Activated naive CD8-positive, alpha-beta T cell treated with anti-CD3 and anti-CD28 coated beads, Interleukin-2, amount 10 ng/mL, durations not matched to agents 7 days and 5 days (primary cell): Measurements from ENCODE around the gene AIG1. TPM values are rescaled to one million over a fixed set of nuclear protein-coding genes. Genes with fewer than 3 reads are reported as not detected.

ENCODE experiments used
- ATAC-seq: fragments of 150-1000 bp; cut with Tn5 transposase; one replicate; pipeline ENCODE4 v1.10.0; 2021; ENCODE audit warnings: low read depth, moderate library complexity
- POLR2A ChIA-PET: fragments of 350-600 bp; sonication (Branson Sonifier 250); formaldehyde crosslinking; loops from one replicate; lab custom pipeline; 2021; ENCODE audit warnings: antibody characterized with exemption; lab: Charles Lee
- DNase-seq: peaks from one replicate; pipeline ENCODE4 v3.0.0; 2021
- H3K27ac Mint-ChIP-seq: one replicate; pipeline ENCODE4 v1.8.0; 2022; ENCODE audit warnings: mild to moderate bottlenecking, mixed read lengths
- H3K27me3 Mint-ChIP-seq: one replicate; pipeline ENCODE4 v1.8.0; 2022; ENCODE audit warnings: mild to moderate bottlenecking, moderate library complexity, mixed read lengths
- H3K36me3 Mint-ChIP-seq: one replicate; pipeline ENCODE4 v1.8.0; 2021; ENCODE audit warnings: mild to moderate bottlenecking, mixed read lengths
- H3K4me1 Mint-ChIP-seq: one replicate; pipeline ENCODE4 v1.8.0; 2021; ENCODE audit warnings: mixed read lengths
- H3K4me3 Mint-ChIP-seq: one replicate; pipeline ENCODE4 v1.8.0; 2022; ENCODE audit warnings: mild to moderate bottlenecking, moderate library complexity, mixed read lengths
- H3K9me3 Mint-ChIP-seq: one replicate; pipeline ENCODE4 v1.8.0; 2021; ENCODE audit warnings: mixed read lengths
- total RNA-seq, 2 experiments: library from RNA; stranded (reverse); gene quantifications; one replicate each; pipeline ENCODE4 v1.2.3, GENCODE V29; 2021

AIG1 gene
- total RNA-seq, 2 experiments from 2014 or later, result 14.2 to 14.6 TPM

GRCh38 chr6:143349530-143349929, 288.8 kb downstream of the AIG1 start:
- ATAC-seq, result no peak
- H3K36me3 Mint-ChIP-seq, result no peaks in the 10 kb centered on the region

GRCh38 chr6:143356101-143356880, 295.6 kb downstream of the AIG1 start:
- Mint-ChIP-seq H3K4me3 (no peak overlapping the region), H3K9me3 (peaks cover 8% of the 10 kb centered on the region), H3K27me3 (peaks cover 4% of the 10 kb centered on the region), H3K27ac (no peak overlapping the region), H3K36me3 (no peaks in the 10 kb centered on the region), H3K4me1 (no peaks in the 10 kb centered on the region)
- ATAC-seq (no peak), DNase-seq (no peak)
- POLR2A ChIA-PET, result no interaction called here

More at GRCh38 chr6:143349530-143349929, 288.8 kb downstream of the AIG1 start:
- Mint-ChIP-seq H3K9me3 (peaks cover 6% of the 10 kb centered on the region), H3K27me3 (no peaks in the 10 kb centered on the region), H3K4me3 (no peak overlapping the region), H3K27ac (no peak overlapping the region), H3K4me1 (no peaks in the 10 kb centered on the region)
- POLR2A ChIA-PET, result no interaction called here
- DNase-seq, result no peak

DNA sequence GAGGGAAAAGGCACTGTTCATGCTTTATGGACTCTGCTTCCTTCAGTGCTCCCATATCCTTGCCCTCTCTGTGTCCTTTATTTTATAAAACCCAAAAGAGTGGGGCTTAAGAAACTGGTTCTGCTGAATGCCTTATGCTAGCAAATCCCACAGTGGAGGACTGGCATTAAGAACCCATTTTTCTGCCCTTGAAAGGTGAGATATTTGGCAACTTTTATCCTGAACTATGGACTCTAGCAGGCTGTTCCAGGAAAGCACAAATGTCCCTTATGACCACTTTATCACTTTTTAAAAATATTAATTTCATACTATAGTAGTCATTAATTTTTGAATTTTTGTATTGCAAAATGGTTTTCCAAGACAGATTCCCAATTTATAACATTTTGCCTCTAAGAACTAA, 296.5 kb downstream of the AIG1 start:
- POLR2A ChIA-PET, result no interaction called here
- no peak for ATAC-seq
- H3K4me1 Mint-ChIP-seq, result no peaks in the 10 kb centered on the region

GRCh38 chr6:143357561-143358255, 297.0 kb downstream of the AIG1 start:
- no peak for ATAC-seq
- H3K27ac Mint-ChIP-seq, result no peak overlapping the region
- POLR2A ChIA-PET, result no interaction called here

More for the DNA sequence above, 296.5 kb downstream of the AIG1 start:
- H3K27ac Mint-ChIP-seq, result no peak overlapping the region
- peaks cover 8% of the 10 kb centered on the region for H3K9me3 Mint-ChIP-seq
- DNase-seq, result no peak
- H3K36me3 Mint-ChIP-seq, result no peaks in the 10 kb centered on the region
- H3K4me3 Mint-ChIP-seq, result no peak overlapping the region
- peaks cover 4% of the 10 kb centered on the region for H3K27me3 Mint-ChIP-seq

DNA sequence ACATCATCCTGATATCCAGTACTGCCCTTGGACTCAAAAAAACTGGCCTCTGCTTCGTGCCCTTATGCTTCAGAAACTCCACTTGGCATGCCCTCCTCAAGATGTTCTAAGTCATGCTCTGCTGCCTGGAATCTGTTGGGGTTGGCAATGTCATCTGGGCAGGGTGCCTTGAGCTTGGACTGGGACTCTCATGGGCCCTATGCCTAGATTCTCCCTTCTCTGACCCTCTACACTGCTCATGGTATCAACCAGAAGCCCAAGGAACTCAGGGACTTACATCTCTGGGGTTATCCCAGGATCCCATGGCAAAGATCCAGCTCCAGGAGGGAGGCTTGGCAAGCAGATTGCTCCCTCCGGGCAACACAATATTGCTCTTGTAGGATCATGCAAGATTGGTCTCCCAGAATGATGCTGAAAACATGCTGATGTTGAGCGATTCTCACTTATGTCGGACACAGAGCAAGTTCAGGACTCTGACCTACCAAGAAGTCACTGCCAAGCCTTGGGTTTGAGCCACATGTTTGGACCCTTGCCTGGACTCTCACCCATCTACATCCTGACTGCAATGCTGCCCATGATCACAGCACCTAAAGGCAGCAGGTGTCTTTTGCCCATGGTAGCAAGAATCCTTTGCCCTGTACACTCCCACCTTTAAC, 301.0 kb downstream of the AIG1 start:
- DNase-seq, result no peak
- Mint-ChIP-seq H3K9me3 (no peaks in the 10 kb centered on the region), H3K27me3 (peaks cover 4% of the 10 kb centered on the region), H3K36me3 (no peaks in the 10 kb centered on the region), H3K4me3 (no peak overlapping the region), H3K27ac (no peak overlapping the region), H3K4me1 (no peaks in the 10 kb centered on the region)
- no peak for ATAC-seq
- POLR2A ChIA-PET, result no interaction called here

More at GRCh38 chr6:143357561-143358255, 297.0 kb downstream of the AIG1 start:
- H3K4me1 Mint-ChIP-seq, result no peaks in the 10 kb centered on the region
- no peaks in the 10 kb centered on the region for H3K36me3 Mint-ChIP-seq
- peaks cover 4% of the 10 kb centered on the region for H3K27me3 Mint-ChIP-seq
- H3K9me3 Mint-ChIP-seq, result peaks cover 7% of the 10 kb centered on the region
- no peak overlapping the region for H3K4me3 Mint-ChIP-seq
- no peak for DNase-seq

- DNase-seq, result no peak
- no peak for ATAC-seq
- peaks cover 4% of the 10 kb centered on the region for H3K27me3 Mint-ChIP-seq
- no peaks in the 10 kb centered on the region for H3K36me3 Mint-ChIP-seq
- no peak overlapping the region for H3K4me3 Mint-ChIP-seq
- H3K4me1 Mint-ChIP-seq, result no peaks in the 10 kb centered on the region
- POLR2A ChIA-PET, result no interaction called here
- no peaks in the 10 kb centered on the region for H3K9me3 Mint-ChIP-seq
- no peak overlapping the region for H3K27ac Mint-ChIP-seq
Measured at GRCh38 chr6:143362192-143362558, 301.5 kb downstream of the AIG1 start.

DNA sequence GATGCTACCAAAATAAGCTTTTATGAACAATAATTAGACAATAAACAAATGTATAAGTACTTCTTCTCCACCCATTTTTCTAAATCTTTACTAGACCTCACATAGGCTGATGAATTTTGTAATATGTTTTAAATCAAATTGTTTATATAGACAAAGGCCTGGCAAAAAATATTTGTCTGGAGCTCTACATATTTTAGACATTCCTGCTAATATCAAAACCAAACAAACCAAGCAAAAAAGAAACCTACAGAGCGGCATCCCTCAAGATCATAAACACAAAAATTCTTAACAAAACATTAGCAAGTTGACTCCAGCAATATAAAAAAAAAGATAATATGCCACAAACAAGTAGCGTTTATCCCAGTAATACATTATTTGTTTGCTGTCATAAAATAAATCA, 302.6 kb downstream of the AIG1 start:
- no peaks in the 10 kb centered on the region for H3K36me3 Mint-ChIP-seq
- POLR2A ChIA-PET, result no interaction called here
- peaks cover 4% of the 10 kb centered on the region for H3K27me3 Mint-ChIP-seq
- no peak overlapping the region for H3K4me3 Mint-ChIP-seq
- DNase-seq (no peak), ATAC-seq (no peak)
- H3K4me1 Mint-ChIP-seq, result no peaks in the 10 kb centered on the region
- H3K27ac Mint-ChIP-seq, result no peak overlapping the region
- H3K9me3 Mint-ChIP-seq, result no peaks in the 10 kb centered on the region

GRCh38 chr6:143368426-143368825, 307.7 kb downstream of the AIG1 start:
- POLR2A ChIA-PET, result no interaction called here
- Mint-ChIP-seq H3K4me3 (no peak overlapping the region), H3K27ac (no peak overlapping the region), H3K36me3 (peaks cover 1% of the 10 kb centered on the region), H3K9me3 (no peaks in the 10 kb centered on the region), H3K27me3 (peaks cover 2% of the 10 kb centered on the region), H3K4me1 (no peaks in the 10 kb centered on the region)
- ATAC-seq, result no peak
- DNase-seq, result no peak

DNA sequence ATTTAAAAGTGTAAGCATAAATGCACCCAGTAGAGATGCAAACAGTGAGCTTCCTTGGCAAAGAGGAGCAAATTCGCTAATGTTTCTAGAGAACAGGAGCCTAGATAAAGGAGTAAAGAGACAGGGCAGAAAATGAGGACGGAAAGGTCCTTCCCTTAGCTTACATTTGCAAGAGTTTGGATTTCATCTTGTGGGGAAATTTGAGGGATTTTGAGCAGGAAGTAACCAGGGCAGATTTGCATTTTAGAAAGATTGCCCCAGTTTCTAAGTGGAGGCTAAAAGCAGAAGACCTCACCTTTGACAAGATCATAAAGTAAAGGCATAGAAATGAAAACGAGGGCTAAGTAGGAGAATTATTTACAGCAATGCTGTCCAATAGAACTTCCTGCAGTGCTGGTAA, 309.3 kb downstream of the AIG1 start:
- ATAC-seq, result no peak
- Mint-ChIP-seq H3K4me1 (no peaks in the 10 kb centered on the region), H3K4me3 (no peak overlapping the region), H3K9me3 (no peaks in the 10 kb centered on the region), H3K27me3 (peaks cover 2% of the 10 kb centered on the region), H3K36me3 (peaks cover 1% of the 10 kb centered on the region), H3K27ac (no peak overlapping the region)
- no peak for DNase-seq
- POLR2A ChIA-PET, result no interaction called here

DNA sequence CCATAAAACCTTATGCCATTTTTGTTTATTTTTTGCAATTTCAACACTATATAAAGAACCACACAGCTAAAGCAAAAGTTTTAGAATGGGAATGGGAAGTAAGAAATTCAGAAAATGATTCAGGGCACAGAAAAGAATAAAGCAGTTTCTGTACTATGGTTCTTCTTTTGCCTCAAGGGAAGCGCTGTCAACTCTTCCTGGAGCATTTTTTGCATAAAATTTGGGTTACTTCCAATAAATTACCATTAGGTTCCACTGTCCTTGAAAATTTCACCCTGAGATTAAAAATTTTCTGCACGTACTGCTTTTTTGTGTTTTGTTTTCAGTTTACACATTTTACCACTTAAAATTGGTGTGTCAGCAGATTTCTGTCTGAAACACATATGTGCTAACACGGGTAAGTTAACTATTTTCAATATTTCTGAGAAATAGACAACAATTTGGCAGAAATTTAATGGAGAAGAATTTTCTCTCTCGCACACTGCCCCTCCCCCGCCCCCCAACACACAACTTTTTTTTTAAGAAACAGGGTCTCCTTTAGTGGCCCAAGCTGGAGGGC, 310.2 kb downstream of the AIG1 start:
- Mint-ChIP-seq H3K27me3 (peaks cover 2% of the 10 kb centered on the region), H3K9me3 (no peaks in the 10 kb centered on the region)

GRCh38 chr6:143372199-143372882, 311.7 kb downstream of the AIG1 start:
- peaks cover 1% of the 10 kb centered on the region for H3K36me3 Mint-ChIP-seq
- POLR2A ChIA-PET, result no interaction called here

More for the DNA sequence above, 310.2 kb downstream of the AIG1 start:
- no peak overlapping the region for H3K4me3 Mint-ChIP-seq
- POLR2A ChIA-PET, result no interaction called here
- ATAC-seq (no peak), DNase-seq (no peak)
- no peak overlapping the region for H3K27ac Mint-ChIP-seq
- peaks cover 1% of the 10 kb centered on the region for H3K36me3 Mint-ChIP-seq
- H3K4me1 Mint-ChIP-seq, result no peaks in the 10 kb centered on the region

GRCh38 chr6:143374014-143374413, 313.3 kb downstream of the AIG1 start:
- no peak overlapping the region for H3K27ac Mint-ChIP-seq
- DNase-seq (no peak), ATAC-seq (no peak)
- H3K9me3 Mint-ChIP-seq, result peaks cover 4% of the 10 kb centered on the region
- peaks cover 2% of the 10 kb centered on the region for H3K27me3 Mint-ChIP-seq
- POLR2A ChIA-PET, result no interaction called here
- H3K36me3 Mint-ChIP-seq, result peaks cover 1% of the 10 kb centered on the region
- no peak overlapping the region for H3K4me3 Mint-ChIP-seq
- no peaks in the 10 kb centered on the region for H3K4me1 Mint-ChIP-seq

More at GRCh38 chr6:143372199-143372882, 311.7 kb downstream of the AIG1 start:
- DNase-seq, result no peak
- H3K27ac Mint-ChIP-seq, result no peak overlapping the region
- H3K4me3 Mint-ChIP-seq, result no peak overlapping the region
- no peaks in the 10 kb centered on the region for H3K9me3 Mint-ChIP-seq
- ATAC-seq, result no peak
- H3K27me3 Mint-ChIP-seq, result peaks cover 2% of the 10 kb centered on the region
- no peaks in the 10 kb centered on the region for H3K4me1 Mint-ChIP-seq

GRCh38 chr6:143375022-143375585, 314.4 kb downstream of the AIG1 start:
- Mint-ChIP-seq H3K27ac (no peak overlapping the region), H3K9me3 (peaks cover 5% of the 10 kb centered on the region), H3K4me1 (no peaks in the 10 kb centered on the region), H3K36me3 (peaks cover 3% of the 10 kb centered on the region), H3K27me3 (peaks cover 5% of the 10 kb centered on the region), H3K4me3 (no peak overlapping the region)
- POLR2A ChIA-PET, result no interaction called here
- DNase-seq, result no peak
- no peak for ATAC-seq
